ENCODE data around the gene C16orf96.

The C16orf96 gene

DNA sequence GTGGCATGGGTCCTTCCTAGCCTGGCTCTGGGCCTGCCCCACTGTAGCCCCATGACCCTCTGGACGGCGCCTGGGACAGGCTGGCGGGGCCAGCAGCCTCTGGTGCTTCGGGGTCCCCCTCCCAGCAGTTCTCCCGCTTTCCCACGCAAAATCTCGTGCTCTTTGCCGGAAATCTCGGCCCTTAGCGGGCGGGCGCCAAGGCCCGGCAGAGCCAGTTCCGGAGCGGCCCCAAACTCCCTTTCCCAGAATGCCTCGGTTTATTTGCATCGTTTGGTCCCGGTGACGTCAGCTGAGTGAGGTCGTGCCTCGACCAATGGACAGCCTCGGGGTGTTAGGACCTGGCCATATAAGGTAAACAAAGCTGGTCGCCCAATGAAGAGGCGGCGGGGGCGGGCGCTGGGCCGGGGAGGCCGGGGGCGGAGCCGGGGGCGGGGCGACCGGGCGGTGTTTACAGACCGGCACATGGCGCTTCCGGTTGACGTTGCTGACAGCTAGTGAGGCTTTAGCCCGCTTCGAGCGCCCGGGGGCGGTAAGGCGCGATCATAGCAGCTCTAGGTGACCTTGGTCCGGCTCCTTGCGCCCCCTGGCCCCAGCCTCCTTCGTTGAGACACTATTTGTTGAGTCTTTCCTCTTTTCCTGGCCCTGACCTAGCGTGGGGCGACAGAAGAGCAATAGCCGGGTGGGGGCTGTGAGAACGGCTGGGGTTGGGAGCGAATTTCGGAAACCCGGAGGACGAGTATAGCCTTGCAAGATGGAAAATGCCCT is 60.1 kb downstream of the C16orf96 start:
- DNase-seq (ENCODE audit: low spot score), result peak; percentile 100

DNA sequence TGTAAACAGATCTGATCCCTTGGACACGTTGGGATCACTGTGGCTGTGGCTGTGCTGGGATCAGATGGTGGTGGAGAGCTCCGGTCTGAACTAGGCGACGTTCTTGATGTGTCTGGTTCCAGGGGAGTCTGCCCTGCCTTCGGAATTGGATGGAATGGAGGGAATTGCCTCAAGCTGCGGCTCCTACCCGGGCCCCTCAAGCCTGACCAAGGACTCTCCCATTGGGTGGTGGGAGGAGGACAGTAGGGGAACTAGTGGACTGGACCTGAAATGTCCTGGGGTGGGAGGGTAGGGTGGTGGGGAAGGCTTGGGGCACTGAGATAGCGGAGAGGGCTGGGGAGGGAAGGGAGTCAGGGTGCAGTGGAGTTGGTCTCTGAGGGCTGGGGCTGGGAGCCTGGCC is 61.7 kb downstream of the C16orf96 start:
- DNase-seq (ENCODE audit: low spot score), result no peak

DNA sequence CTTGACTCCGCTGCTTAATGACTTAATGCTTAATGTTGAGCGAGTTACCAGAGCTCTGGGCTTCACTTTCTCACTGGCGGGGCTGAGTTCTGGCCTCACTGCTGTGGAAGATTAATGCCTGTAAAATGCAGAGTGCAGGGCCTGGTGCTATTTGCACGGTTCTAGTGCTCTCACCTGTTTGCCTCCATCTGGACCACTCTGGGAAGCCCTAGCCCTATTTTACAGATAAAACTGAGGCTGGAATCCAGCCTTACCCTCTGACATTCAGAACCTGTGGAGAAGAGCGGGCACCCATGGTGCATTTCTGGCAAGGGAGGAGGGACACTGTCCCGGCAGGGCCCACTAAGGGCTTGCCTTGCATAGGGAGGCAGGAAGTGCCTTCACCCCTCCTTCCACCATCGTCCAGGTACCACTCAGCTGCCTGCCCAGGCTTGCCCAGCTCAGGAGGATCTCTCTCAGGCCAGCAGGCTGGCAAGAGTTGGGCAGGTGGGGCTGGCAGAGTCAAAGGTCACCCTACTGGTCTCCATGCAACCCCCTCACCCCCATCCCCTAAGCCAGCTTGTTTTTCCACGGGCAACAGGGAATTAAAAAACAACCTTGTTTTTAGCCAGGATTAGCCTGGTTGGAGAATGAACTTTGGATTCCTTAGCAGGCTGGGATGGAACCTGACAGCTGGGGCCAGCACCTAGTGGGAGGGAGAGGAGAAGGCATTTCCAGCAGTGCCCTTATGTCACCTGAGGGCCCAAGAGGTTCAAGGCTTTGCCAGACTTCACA is 62.7 kb downstream of the C16orf96 start:
- no peak for DNase-seq (ENCODE audit: low spot score)

DNA sequence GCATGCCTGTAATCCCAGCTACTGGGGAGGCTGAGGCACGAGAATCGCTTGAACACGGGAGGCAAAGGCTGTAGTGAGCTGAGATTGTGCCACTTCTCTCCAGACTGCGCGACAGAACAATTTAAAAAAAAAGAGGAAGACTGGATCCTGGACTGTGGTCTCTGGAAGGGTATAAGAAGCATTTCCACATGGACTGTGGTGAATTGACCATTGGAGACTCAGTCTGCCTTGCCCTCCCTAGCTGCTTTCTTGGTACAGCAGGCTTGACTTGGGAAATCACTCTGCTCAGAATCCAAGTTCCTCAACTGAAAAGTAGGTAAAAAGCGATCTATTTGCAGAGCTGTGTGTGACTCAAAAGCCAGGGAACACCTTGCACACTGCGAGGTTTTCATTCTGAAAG is 67.5 kb downstream of the C16orf96 start:
- no peak for DNase-seq (ENCODE audit: low spot score)

DNA sequence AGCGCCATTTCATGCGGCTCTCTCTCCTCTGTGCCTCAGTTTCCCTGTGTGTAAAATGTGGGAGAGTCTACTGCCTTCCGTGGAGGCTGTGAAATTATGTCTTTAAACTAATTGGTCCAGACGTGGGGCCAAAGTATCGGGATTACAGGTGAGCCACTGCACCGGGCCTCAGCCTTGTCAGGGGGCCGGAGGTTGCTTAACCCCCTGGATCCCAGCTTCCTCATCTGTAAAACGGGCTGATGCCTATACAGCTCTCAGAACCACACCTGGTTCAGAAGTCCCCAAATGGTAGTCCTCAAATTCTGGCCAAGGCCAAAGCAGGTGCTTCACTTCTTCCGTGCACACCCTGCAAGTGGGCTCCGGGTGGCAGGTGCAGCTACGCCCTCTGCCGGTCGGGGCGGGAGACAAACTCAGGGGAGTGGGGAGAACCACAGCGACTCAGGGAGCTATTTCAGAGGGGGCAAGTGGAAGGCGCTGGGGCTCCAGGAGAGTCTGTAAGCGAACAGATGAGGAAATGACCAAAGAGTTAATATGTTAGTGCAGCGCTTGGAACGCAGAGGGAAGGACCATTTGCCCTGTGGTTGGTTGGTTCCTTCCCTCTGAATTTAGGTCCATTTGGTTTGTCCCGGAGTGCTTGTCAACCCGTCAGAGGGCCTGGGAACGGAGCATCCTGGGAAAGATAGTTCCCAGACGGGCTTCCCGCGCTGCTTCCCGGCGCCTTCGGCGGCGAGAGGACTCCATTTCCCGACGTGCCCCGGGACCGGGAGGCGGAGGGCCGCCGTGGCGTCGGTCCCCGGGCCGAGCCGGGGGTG is 68.1 kb downstream of the C16orf96 start, which contains the start of gene MGRN1:
Gene MGRN1 (plus strand): TSS at position 812 of the 812 bp plus-strand sequence. CDS start 135 bp downstream, outside the sequence.
- DNase-seq (ENCODE audit: low spot score), result peak; percentile 96

GRCh38 chr16:4624827-4625559 is 68.9 kb downstream of the C16orf96 start:
- DNase-seq (ENCODE audit: low spot score), result peak; percentile 67

DNA sequence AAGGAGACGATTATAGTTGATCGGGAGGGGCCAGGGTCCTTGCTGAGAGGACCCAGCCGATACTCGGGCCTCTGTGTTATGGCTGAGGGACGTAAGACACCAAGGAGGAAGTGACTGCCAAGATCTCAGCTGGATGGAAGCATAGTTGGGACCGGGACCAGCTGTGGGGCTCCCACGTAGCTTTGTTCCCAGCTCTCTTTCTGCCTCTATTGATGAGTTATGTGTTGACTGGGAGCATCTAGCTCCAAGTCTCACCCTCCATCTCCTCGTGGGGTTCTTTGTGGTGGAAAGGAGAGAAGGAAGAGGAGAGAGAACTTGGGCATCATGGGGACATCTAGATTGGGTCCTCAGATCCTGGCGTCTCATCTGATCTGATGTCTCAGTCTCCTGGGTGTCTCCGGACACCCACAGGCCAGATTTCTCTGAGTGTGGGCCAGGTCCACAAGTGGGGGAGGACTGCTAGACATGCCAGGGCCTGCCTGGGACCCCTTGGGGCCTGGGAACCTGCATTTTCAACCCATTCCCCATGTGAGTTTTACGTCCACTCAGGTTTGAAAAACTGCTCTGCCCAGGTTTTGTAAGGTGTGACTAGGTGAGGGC is 69.5 kb downstream of the C16orf96 start:
- no peak for DNase-seq (ENCODE audit: low spot score)

GRCh38 chr16:4626396-4626795 is 70.3 kb downstream of the C16orf96 start:
- DNase-seq (ENCODE audit: low spot score), result no peak

DNA sequence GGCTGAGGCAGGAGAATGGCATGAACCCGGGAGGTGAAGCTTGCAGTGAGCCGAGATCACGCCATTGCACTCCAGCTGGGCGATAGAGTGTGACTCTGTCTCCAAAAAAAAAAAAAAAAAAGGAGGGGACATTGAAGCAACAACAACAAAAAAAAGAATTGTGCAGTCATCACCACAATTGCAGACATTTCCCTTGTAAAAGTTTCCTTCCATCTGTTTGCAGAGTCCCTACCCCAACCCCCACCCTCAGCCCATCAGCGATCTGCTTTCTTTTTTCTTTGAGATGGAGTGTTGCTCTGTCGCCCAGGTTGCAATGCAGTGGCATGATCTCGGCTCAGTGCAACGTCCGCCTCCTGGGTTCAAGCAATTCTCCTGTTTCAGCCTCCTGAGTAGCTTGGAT is 72.1 kb downstream of the C16orf96 start:
- DNase-seq (ENCODE audit: low spot score), result no peak

DNA sequence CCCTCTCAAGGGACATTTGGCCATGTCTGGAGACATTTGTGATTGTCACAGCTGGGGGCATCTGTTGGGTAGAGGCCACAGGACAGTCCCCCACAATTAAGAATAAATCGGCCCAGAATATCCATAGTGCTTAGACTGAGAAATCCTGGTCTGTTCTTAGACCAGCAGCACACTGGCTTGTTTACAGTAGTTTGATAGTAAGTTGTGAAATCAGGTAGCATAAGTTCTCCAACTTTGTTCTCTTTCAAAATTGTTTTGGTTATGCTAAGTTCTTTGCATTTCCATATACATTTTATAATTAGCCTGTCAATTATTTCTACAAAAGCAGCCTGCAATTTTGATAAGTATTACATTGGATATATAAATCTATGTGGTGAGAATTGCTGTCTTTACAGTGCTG is 75.3 kb downstream of the C16orf96 start:
- no peak for DNase-seq (ENCODE audit: low spot score)

GRCh38 chr16:4633910-4634635 is 77.9 kb downstream of the C16orf96 start:
- no peak for DNase-seq (ENCODE audit: low spot score)

GRCh38 chr16:4634768-4635167 is 78.6 kb downstream of the C16orf96 start:
- no peak for DNase-seq (ENCODE audit: low spot score)

- no peak for DNase-seq (ENCODE audit: low spot score)
Measured at GRCh38 chr16:4636196-4636595, 80.1 kb downstream of the C16orf96 start.

DNA sequence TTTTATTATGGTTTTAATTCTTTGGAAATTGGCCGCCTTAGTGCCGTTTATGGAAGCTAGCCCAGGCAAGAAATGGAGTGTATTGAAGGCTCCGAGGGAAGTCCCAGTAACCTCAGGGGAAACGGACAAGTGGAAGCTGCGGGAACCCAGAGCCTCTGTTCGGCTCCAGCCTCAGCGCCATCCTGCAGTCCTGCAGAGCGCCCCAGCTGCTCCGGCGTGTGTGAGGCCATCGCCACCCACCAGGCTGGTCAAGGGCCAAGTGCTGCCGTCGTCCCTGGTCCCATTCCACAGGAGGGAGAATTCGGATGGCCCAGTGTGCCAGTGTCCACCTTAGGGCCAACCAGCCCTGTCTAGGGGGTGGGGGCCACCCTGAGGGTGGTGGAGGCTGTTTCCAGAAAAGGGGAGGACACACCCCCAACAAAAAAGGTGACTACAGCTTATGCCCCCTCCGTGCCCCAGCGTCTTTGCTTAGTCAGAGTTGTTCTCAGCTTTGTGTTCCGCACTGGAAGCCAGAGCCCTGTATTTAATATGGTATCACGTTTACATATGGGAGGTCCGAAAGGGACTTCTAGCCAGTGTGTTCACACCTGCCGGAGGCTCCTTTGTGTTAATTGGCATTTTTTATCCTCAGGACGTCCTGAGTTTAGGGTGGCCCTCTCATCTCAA is 81.5 kb downstream of the C16orf96 start:
- no peak for DNase-seq (ENCODE audit: low spot score)

DNA sequence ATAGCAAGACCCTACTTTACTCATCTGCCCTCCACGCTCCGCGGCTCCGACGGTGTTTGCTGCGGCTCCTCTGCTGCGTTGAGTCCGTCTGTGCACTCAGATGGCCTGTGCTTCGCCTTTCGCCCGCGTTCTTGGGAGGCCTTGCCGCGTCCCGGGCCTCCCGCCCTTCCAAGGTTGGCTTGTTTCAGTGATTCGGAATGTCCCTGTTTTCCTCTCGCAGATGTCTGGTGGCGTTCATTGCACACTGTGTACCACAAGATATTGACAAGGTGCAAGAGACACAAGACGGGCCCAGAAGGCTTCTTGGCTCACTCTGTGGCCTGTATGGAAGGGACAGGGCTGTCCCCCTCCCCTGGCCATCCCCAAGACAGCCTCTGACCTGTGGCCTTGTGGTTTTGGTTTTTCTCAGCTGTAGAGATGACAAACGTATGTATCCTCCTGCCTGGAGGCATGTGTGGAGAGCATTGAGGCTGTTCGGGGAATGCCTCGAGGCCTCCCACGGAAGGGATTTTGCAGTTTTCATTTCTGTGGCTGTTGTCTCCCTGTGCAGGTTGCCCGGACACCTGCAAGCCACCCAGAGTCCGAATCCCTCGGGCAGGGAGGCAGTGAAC is 83.9 kb downstream of the C16orf96 start:
- DNase-seq (ENCODE audit: low spot score), result no peak

GRCh38 chr16:4640572-4641305 is 84.6 kb downstream of the C16orf96 start:
- no peak for DNase-seq (ENCODE audit: low spot score)

GRCh38 chr16:4641306-4641687 is 85.2 kb downstream of the C16orf96 start:
- DNase-seq (ENCODE audit: low spot score), result no peak

DNA sequence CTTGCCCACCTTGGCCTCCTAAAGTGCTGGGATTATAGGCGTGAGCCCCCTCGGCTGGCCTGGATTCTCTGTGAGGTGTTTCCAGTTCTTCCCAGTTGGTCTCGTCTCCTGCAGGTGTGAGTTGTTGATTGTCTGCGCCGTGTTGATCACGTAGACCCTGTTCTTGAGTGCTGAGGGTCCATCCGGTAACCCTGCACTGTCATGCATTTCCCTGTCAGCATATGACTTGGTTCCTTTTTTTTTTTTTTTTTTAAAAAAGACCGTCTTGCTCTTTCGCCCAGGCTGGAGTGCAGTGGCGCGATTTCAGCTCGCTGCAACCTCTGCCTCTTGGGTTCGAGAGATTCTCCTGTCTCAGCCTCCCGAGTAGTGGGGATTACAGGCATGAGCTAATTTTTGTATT is 85.8 kb downstream of the C16orf96 start:
- DNase-seq (ENCODE audit: low spot score), result no peak
